Panc1 (cell line): ENCODE data around the gene INPP5A. TPM values are rescaled to one million over a fixed set of nuclear protein-coding genes. Genes with fewer than 3 reads are reported as not detected.

Experiments
- ATAC-seq: fragments of 200-7000 bp; cut with Tn5 transposase; 2 replicates; pipeline ENCODE4 v1.9.1; 2020; ENCODE audit warnings: mild to moderate bottlenecking, moderate library complexity
- BruUV-seq: library from RNA; stranded (reverse); fragments of 400-500 nt; replicated peaks from 2 replicates; lab custom pipeline; 2021; lab: Mats Ljungman, UMichigan
- CTCF ChIA-PET: fragments of 300-600 bp; sonication (Branson Sonifier 250); formaldehyde crosslinking; loops from one replicate; lab custom pipeline; 2022; ENCODE audit warnings: antibody characterized with exemption; lab: Charles Lee
- POLR2A ChIA-PET: fragments of 300-600 bp; sonication (Branson Sonifier 250); formaldehyde crosslinking; loops from one replicate; lab custom pipeline; 2022; ENCODE audit warnings: antibody characterized with exemption; lab: Charles Lee
- DNase-seq: peaks from one replicate; pipeline ENCODE4 v3.0.0-alpha.2; 2010; ENCODE audit warnings: low read depth, low spot score
- H3K27ac ChIP-seq: 2 replicates; pipeline ENCODE4 v1.5.1; 2011; ENCODE audit warnings: mild to moderate bottlenecking, low read length, inconsistent platforms
- H3K27me3 ChIP-seq: fragments of 200-500 bp; sonication (Bioruptor generic); 2 replicates; pipeline ENCODE4 v1.6.0; 2014; ENCODE audit warnings: low read length, inconsistent platforms; ENCODE audit not compliant: control insufficient read depth, insufficient read depth
- H3K36me3 ChIP-seq: fragments of 200-500 bp; sonication (Bioruptor generic); 2 replicates; pipeline ENCODE4 v1.5.1; 2014; ENCODE audit warnings: inconsistent platforms, mild to moderate bottlenecking, low read length, moderate library complexity; ENCODE audit not compliant: control insufficient read depth, insufficient read depth
- H3K4me1 ChIP-seq: 2 replicates; pipeline ENCODE4 v1.5.1; 2011; ENCODE audit warnings: inconsistent platforms, mild to moderate bottlenecking, low read length, moderate library complexity; ENCODE audit not compliant: control insufficient read depth, insufficient read depth
- H3K4me3 ChIP-seq, 2 experiments: 2 replicates each; pipeline ENCODE4 v1.5.1; 2011 to 2012; ENCODE audit warnings: low read depth in 2 of 2, low read length in 2 of 2, mild to moderate bottlenecking in 2 of 2, inconsistent platforms in 1 of 2, moderate library complexity in 1 of 2
- H3K9me3 ChIP-seq: fragments of 200-500 bp; sonication (Bioruptor generic); 2 replicates; pipeline ENCODE4 v1.5.1; 2014; ENCODE audit warnings: low read depth, mild to moderate bottlenecking, inconsistent platforms, low read length, moderate library complexity; ENCODE audit not compliant: control insufficient read depth, insufficient read depth
- POLR2AphosphoS5 ChIP-seq: IDR thresholded peaks from 2 replicates; pipeline ENCODE4 v1.6.1; 2012; ENCODE audit warnings: mild to moderate bottlenecking, low read depth, low read length, moderate library complexity
- SIN3A ChIP-seq: IDR thresholded peaks from 2 replicates; pipeline ENCODE4 v1.6.1; 2012; ENCODE audit warnings: low read depth, mild to moderate bottlenecking, low read length, moderate library complexity, borderline replicate concordance; ENCODE audit not compliant: insufficient read depth
- TCF7L2 ChIP-seq: IDR thresholded peaks from 2 replicates; pipeline ENCODE4 v1.6.1; 2011; ENCODE audit warnings: mild to moderate bottlenecking, low read depth, low read length, inconsistent platforms
- in situ Hi-C: cut with HindIII; loops from 2 replicates; pipeline ENCODE4 v1.10.0; 2016; ENCODE audit warnings: low sequenced_read_pairs, low pct_unique_long_range_greater_than_20kb
- intact Hi-C: fragments of 100-400 bp; cut with micrococcal nuclease; formaldehyde crosslinking; loops from one replicate; pipeline ENCODE4 v1.10.0; 2022; ENCODE audit not compliant: unreplicated experiment
- total RNA-seq: library from RNA; stranded (reverse); gene quantifications from one replicate; pipeline ENCODE4 v1.2.1, GENCODE V29; 2021; ENCODE audit not compliant: unreplicated experiment
- TF ChIP-seq, protein P1 (sequence below), 2 experiments: IDR thresholded peaks; 2 replicates each; pipeline ENCODE4 v1.6.1; 2011 to 2012; ENCODE audit warnings: low read depth in 2 of 2, control low read depth in 1 of 2, low read length in 1 of 2, mild to moderate bottlenecking in 1 of 2, moderate library complexity in 1 of 2; ENCODE audit not compliant: insufficient read depth in 1 of 2

The INPP5A gene
- total RNA-seq, 1 experiment from 2014 or later: 60.0 TPM

DNA sequence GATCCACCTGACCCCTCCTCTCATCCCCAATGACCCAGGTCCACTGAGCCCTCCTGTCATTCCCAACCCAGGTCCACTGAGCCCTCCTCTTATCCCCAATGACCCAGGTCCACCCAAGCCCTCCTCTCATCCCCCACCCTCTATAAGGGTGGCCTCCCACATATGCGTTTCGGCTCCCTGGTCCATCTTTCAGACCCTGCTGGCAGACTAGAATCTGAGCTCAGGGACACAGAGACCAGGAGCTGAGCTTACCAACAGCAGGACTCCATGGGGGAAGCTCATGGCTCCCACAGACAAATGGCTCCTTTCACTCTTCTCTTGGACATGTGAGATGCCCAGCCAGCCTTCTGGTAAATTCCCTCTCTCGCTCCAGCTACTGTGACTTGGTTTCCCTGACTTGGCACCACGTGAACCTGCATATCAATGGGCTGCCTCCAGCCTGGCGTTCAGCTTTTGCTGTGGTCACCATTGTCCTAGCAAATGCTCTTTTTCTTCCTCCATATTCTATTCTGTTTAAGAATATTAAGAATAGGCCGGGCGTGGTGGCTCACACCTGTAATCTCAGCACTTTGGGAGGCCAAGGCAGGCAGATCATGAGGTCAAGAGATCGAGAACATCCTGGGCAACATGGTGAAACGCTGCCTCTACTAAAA, 24.8 kb upstream of the INPP5A start:
- intact Hi-C loops (no loop called here), in situ Hi-C loops (no loop called here)
- H3K27ac ChIP-seq: no peak overlapping the region
- H3K27me3 ChIP-seq: no peaks in the 10 kb centered on the region
- ChIA-PET CTCF (interaction anchor here (0.8 kb wide), 1 partner anchor 36 kb away, joined by 6 read pairs; no protein-coding TSS in a partner anchor), POLR2A (interaction anchor here (0.5 to 1.0 kb wide), 3 partner anchors 11 to 627 kb away, joined by 3 to 4 read pairs (median 4); no protein-coding TSS in a partner anchor)
- H3K4me1 ChIP-seq: peaks cover 28% of the 10 kb centered on the region
- no peak overlapping the region for H3K4me3 ChIP-seq
- ATAC-seq (no peak), DNase-seq (no peak)
- no TSS peak for BruUV-seq
- TF ChIP-seq, protein P1, sequence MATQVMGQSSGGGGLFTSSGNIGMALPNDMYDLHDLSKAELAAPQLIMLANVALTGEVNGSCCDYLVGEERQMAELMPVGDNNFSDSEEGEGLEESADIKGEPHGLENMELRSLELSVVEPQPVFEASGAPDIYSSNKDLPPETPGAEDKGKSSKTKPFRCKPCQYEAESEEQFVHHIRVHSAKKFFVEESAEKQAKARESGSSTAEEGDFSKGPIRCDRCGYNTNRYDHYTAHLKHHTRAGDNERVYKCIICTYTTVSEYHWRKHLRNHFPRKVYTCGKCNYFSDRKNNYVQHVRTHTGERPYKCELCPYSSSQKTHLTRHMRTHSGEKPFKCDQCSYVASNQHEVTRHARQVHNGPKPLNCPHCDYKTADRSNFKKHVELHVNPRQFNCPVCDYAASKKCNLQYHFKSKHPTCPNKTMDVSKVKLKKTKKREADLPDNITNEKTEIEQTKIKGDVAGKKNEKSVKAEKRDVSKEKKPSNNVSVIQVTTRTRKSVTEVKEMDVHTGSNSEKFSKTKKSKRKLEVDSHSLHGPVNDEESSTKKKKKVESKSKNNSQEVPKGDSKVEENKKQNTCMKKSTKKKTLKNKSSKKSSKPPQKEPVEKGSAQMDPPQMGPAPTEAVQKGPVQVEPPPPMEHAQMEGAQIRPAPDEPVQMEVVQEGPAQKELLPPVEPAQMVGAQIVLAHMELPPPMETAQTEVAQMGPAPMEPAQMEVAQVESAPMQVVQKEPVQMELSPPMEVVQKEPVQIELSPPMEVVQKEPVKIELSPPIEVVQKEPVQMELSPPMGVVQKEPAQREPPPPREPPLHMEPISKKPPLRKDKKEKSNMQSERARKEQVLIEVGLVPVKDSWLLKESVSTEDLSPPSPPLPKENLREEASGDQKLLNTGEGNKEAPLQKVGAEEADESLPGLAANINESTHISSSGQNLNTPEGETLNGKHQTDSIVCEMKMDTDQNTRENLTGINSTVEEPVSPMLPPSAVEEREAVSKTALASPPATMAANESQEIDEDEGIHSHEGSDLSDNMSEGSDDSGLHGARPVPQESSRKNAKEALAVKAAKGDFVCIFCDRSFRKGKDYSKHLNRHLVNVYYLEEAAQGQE (IDR thresholded peaks at IDR 0.05; ENCODE audit: insufficient read depth in 1 of 2, low read depth in 2 of 2, low read length in 1 of 2): no peak
- H3K9me3 ChIP-seq: no peaks in the 10 kb centered on the region
- H3K36me3 ChIP-seq: no peaks in the 10 kb centered on the region

DNA sequence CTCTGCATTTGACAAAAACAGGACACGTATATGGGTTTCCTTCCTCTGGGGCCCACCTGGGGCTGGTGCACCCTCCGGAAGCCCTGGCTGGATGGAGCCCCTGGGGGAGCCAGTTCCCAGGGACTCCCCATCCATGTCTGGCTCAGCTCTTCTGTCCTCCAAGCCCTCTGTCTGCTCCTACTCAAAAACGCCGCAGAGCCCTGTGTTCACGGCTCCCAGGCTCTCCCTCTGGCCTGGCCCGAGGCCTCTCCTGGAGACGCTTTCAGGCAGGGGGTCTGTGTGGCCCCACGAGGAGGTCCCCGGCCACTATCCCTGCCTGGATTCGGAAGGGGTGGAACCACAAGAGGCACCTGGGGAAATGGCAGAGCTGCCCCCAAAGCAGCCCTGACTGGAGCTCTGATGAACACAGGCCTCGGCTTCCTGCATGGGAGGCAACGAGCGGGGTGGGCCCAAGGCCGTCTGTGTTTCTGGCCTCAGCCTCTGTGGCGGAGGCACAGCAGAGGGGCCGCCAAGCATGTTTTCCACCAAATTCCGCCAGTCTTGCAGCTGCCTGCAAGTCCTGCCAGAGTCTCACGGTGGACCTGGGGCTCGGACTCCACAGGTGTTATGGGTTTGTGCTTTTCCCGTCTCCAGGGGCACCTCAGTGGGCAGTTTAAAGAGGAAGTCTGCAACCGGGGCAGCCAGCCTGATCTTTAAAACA, 22.6 kb upstream of the INPP5A start:
- Histone ChIP-seq H3K4me1 (peaks cover 49% of the 10 kb centered on the region), H3K27me3 (no peaks in the 10 kb centered on the region), H3K27ac (peak overlapping the region; percentile 91), H3K4me3 (no peak overlapping the region), H3K9me3 (no peaks in the 10 kb centered on the region), H3K36me3 (no peaks in the 10 kb centered on the region)
- TF ChIP-seq, protein P1 (IDR thresholded peaks at IDR 0.05; ENCODE audit: insufficient read depth in 1 of 2, low read depth in 2 of 2, low read length in 1 of 2): no peak
- TF ChIP-seq POLR2AphosphoS5: no peak
- no peak for TF ChIP-seq TCF7L2
- TF ChIP-seq SIN3A: no peak
- ChIA-PET POLR2A (no interaction called here), CTCF (no interaction called here)
- in situ Hi-C loops (no loop called here), intact Hi-C loops (no loop called here)
- DNase-seq: no peak
- BruUV-seq: no TSS peak
- no peak for ATAC-seq
